HG03439 (cell line): ENCODE results near the gene MMP24.

Experiments
- ATAC-seq: cut with Tn5 transposase; IDR thresholded peaks from one replicate; pipeline ENCODE4 v1.9.1; 2021; ENCODE audit warnings: mild to moderate bottlenecking, moderate library complexity; ENCODE audit not compliant: unreplicated experiment

Gene MMP24

GRCh38 chr20:35291654-35292503 is 65.4 kb downstream of the MMP24 start, which contains the start of gene FAM83C:
Gene FAM83C, minus strand, starts transcription at chr20:35292425. Its CDS starts 121 bp downstream, at chr20:35292304.
- no peak for ATAC-seq

GRCh38 chr20:35292504-35293285 is 66.2 kb downstream of the MMP24 start:
- ATAC-seq = no peak

GRCh38 chr20:35293303-35294292 is 67.1 kb downstream of the MMP24 start:
- no peak for ATAC-seq

GRCh38 chr20:35294293-35294685 is 67.8 kb downstream of the MMP24 start:
- no peak for ATAC-seq

- no peak for ATAC-seq
Observed at GRCh38 chr20:35295058-35295457, 68.6 kb downstream of the MMP24 start.

GRCh38 chr20:35295674-35296073 is 69.2 kb downstream of the MMP24 start:
- ATAC-seq = no peak

GRCh38 chr20:35296101-35296554 is 69.6 kb downstream of the MMP24 start:
- ATAC-seq = no peak

GRCh38 chr20:35297155-35297554 is 70.7 kb downstream of the MMP24 start:
- ATAC-seq = no peak

GRCh38 chr20:35297740-35298139 is 71.2 kb downstream of the MMP24 start:
- no peak for ATAC-seq

- no peak for ATAC-seq
Observed at GRCh38 chr20:35298264-35298663, 71.8 kb downstream of the MMP24 start.

GRCh38 chr20:35299780-35300179 is 73.3 kb downstream of the MMP24 start:
- no peak for ATAC-seq

- no peak for ATAC-seq
Observed at GRCh38 chr20:35300469-35301262, 74.2 kb downstream of the MMP24 start.

GRCh38 chr20:35301426-35301825 is 74.9 kb downstream of the MMP24 start:
- ATAC-seq = no peak

- no peak for ATAC-seq
Observed at GRCh38 chr20:35302421-35303335, 76.2 kb downstream of the MMP24 start.

GRCh38 chr20:35303382-35303734 is 76.9 kb downstream of the MMP24 start:
- ATAC-seq = no peak

GRCh38 chr20:35303735-35304491 is 77.4 kb downstream of the MMP24 start:
- ATAC-seq = no peak

GRCh38 chr20:35304956-35305355 is 78.5 kb downstream of the MMP24 start:
- ATAC-seq = no peak
